ENCODE data around the gene ARHGAP15.

DNA sequence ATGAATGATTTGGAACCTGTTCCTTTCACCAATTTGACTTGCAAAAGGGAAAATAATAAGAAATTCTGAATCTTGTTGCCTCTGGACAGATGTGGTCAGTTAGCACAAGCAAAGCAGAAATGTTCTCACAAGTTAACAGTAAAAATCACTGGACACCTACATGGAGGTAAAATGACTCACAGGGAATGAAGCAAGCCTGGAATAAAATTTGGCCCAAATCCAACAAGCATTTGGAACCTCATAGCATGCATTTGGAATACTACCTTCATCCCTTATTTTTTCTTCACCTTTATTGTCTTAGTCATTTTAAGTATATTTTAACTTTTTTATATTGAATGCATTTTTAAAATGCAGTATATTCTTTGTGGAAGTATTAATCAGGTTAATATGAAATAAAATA, 602.9 kb downstream of the ARHGAP15 start:
- TF ChIP-seq, protein P1, sequence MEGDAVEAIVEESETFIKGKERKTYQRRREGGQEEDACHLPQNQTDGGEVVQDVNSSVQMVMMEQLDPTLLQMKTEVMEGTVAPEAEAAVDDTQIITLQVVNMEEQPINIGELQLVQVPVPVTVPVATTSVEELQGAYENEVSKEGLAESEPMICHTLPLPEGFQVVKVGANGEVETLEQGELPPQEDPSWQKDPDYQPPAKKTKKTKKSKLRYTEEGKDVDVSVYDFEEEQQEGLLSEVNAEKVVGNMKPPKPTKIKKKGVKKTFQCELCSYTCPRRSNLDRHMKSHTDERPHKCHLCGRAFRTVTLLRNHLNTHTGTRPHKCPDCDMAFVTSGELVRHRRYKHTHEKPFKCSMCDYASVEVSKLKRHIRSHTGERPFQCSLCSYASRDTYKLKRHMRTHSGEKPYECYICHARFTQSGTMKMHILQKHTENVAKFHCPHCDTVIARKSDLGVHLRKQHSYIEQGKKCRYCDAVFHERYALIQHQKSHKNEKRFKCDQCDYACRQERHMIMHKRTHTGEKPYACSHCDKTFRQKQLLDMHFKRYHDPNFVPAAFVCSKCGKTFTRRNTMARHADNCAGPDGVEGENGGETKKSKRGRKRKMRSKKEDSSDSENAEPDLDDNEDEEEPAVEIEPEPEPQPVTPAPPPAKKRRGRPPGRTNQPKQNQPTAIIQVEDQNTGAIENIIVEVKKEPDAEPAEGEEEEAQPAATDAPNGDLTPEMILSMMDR (IDR thresholded peaks at IDR 0.05), result no peak
- TF ChIP-seq POLR2A (IDR thresholded peaks at IDR 0.05), result no peak
